Dedifferentiated amniotic fluid mesenchymal stem cell (primary cell): Measurements from ENCODE around the gene EVL.

Experiments
- DNase-seq: peaks from one replicate; pipeline ENCODE4 v3.0.0-alpha.2; 2016; ENCODE audit errors: extremely low spot score

Gene EVL

DNA sequence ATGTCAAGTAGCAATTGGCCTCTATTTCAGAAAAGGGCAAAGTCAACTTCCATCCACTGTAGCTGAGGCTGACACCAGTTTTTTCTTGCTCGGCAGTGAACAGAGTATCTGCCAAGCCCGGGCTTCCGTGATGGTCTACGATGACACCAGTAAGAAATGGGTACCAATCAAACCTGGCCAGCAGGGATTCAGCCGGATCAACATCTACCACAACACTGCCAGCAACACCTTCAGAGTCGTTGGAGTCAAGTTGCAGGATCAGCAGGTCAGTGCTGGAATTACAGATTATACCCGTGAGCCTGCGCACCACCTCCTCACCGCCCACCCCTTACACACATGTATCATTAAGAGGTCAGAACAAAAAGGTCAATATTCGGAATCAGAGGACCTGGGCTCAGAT, 19.4 kb downstream of the EVL start:
- DNase-seq: no peak

DNA sequence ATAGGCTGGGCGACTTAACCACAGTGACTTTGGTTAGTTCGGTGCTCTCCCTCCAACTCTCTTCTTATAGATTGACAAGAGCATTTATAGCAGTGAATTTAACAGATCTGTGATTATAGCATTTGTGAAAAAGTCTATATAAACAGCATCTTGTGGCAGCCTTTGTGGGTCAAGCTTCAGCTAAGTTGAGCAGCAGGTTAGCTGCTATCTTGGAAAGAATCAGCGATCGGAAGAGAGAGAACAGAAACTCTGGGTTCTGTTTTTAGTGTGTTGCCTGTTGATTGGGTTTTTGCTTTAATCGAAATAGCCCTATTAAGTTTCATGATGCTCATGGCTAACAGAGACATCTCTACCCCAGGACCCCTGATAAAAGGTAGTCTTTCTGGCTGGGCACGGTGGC, 20.2 kb downstream of the EVL start:
- DNase-seq: no peak

DNA sequence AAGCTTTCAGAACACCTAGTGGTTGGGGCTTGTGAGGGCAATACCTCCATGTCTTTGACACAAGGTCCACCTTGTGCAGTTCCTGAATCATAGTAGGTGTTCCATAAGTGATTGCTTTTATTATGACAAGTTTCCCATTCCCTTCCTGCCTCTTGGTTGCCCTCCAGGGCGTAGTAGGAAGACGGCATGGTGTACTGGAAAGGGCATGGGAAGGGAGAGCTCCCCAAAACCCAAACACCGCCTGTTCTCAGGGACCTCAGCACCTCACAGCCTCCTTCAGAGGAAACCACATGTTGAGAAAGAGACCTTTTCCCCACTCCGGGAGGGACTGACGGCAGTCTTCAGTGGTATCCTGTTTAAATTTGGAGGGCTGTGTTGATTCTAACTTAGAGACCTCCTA, 21.1 kb downstream of the EVL start:
- no peak for DNase-seq

DNA sequence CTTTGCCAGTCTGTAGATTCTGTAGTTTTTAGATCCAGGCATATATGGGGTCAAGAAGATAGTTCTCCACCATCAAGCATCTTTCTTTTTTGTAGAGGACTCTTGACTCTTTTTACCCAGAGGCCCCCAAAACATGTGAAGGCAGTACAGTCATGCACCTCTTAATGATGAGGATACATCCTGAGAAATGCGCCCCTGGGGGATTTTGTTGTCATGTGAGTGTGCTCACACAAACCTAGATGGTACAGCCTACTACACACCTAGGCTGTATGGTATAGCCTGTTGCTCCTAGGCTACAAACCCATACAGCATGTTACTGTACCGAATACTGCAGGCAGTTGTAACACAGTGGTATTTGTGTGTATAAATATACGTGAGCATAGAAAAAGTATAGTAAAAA, 23.0 kb downstream of the EVL start:
- no peak for DNase-seq

DNA sequence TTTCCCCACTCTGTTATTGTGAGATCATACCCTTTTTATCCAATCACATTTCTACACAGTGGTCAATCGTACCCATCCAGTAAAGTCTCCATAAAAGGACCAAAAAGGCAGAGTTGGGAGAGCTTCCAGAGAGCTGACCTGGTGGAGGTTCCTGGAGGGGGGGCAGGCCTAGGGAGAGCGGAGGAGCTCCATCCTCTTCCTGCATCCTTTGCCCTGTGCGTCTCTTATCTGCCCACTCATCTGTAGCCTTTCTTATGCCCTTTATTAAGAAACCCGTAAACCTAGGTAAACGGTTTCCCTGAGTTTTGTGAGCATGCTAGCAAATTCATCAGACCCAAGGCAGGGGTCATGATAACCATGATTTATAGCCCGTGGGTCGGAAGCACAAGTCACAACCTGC, 26.2 kb downstream of the EVL start:
- no peak for DNase-seq

DNA sequence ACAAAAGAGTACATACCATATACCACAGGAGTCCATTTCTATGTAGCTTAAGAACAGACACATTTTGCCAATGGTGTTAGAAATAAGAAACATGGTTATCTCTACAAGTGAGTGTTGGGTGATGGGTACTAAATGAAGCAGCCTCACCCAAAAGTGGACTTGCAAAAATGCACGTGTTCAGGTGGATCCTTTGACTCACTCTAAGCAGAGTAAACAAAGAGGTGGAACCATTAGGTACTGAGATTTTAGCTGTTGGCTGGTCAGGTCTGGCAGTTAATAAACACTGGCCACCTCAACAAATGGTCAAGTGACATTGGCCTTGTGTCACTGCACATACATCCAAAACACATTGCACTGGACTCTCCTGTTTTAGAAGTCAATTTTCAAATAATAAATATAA, 27.6 kb downstream of the EVL start:
- DNase-seq: no peak

DNA sequence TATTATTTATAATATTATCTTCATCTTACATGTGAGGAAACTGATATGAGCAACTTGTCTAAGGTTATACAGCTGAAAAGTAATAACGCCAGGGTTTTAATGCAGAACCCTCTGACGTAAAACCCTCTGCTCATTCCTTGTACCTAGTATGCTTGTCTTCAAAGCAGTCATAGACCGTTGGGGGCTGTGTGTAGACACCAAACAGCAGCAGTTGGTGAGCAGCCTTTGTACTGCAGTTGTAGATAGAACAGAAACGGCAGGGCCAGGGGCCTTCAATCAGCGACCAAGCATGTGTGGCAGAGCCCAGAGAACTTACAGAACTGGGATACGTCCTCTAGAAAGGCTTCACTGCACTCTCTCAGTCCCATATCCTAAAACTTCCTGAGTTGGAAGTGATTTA, 28.1 kb downstream of the EVL start:
- DNase-seq: no peak

DNA sequence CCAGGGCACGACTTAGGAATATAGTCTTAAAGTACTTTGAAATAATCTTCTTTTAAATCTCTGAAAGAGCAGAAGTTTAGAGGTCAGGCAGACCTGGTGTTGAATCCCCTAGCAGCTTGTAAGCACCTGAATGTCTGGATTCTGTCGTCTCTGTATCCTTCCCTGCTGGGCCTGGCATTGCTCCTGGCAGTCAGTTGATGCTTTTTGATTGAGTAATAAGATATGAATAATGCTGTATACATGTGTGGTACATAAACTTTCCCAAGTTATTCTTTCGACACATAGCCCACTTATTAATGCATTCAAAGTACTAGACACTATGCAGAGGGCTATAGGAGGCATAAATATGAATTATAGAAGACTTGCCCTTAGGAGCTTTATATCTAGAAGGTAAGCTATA, 31.4 kb downstream of the EVL start:
- DNase-seq: no peak

DNA sequence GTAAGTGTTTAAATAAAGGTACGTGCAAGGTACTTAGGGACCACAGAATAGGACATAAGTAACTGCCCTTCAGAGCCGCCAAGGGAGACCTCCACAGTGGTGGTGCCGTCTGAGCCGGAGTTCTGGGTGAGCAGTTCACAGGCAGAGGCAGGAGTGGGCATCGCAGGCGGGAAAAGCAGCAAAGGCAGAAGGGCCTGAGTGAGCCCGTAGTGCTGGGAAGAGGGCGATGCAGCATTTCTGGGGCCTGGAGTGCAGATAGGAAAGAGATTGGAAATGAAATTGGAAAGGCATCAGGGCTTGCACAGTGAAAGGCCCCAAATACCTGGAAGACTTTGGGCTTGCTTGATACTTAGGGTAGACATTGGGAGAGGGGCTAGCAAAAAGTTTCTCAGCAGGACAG, 32.9 kb downstream of the EVL start:
- DNase-seq: no peak

DNA sequence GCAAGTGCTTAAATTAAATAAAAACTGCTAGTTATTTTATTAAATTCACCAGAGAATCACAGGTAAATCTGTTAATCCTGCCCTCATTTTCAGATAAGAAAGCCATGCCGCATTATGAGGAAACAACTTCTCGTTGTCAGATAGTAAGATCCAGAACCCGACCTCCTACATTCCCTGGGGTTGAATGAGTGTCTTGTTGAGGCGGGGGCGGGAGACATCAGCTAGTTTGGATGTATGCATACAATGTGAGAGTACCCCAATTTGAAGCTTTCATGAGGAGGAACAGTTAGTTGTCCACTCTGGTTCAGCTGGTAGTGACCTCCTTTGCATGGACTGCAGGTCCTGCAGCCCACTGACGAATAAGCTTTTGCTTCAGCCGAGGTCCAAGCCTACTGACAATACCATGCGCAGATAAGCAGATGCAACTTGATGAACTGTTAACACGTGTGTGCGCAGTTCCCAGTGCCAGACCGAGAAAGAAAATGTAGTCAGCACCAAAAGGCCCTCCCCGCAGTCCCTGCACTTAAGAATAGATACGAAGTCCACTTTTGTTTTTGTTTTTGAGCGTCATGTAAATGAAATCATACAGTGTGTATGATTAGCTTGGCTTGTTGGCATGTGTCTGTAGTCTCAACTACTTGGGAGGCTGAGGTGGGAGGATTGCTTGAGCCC, 34.9 kb downstream of the EVL start:
- no peak for DNase-seq

DNA sequence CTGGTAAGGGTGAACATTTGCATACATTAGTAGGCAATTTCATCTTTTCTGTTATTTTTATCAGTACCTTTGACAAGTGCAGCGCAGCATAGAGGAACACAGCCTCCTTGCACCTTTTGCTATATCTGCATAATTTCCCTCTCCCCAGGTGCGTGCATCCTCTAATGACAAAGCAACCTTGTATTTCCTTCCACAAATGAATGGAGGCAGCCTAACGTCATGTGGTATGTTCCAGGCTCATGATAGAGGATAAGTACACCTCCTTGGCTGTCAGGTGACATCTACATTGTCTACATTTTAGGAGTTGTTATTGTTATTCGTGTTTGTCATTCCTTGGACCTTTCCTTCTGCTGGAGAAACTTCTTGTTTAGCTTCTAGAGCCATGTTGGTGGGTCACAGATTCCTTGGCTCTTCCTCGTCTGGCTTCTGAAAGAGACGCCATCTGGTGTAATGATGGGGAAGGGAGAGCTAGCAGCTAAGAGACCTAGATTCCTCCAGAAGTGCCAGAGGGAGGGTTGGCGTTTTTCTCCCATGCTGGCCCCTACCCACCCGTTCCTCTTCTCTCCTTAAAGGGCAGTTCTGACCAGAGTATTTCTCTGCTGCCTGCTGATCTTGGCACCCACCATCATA, 37.0 kb downstream of the EVL start:
- no peak for DNase-seq

DNA sequence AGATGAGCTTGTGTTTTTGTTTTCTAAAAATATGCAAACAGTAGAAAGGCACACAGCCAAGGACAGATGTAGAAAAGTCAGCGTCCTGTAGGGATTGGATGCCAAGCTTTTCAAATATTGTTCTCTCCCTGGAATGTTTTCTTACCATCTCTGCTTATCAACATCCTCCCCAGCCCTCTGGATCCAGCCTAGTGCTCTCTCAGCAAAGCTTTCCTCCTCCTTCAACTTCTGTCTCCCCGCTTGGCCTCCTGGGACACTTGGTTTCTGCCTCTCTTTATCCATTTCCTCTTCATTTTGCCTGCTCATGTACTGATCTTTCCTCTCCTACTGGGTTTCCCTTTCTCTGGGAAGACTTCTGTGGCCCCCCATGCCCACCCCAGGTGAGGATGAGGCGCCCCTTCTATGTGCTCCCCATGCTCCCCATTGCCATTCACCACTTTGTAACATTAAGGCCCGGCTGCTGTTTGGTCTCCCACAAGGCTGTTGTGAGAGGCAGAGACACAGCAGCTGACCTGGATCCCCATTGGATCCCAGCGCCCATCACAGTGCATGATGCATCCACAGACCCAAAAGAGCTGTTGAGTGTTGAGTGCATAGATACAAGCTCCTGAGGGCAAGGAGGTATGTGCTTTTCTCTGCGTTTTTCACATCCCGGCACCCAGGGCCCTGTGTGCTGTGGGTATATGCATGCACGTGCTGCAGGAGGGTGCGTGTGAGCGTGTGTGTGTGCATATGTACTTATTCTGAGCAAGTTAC, 38.2 kb downstream of the EVL start:
- DNase-seq: no peak

DNA sequence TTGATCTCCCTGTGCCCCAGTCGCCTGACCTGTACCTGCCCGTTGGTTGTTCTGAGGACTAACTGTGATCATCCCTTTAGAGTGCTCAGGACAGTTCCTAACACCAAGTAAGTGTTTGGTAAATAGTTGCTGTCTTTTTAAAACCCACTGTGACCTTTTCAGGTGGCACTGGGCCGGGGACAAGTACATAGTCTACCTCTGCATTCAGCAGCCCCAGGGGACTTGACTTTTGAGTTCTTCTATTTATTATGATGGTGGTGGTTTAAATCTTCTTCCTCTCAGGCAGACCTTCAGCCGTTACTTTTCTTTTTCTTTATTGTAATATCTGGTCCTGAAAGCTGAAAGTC, 38.8 kb downstream of the EVL start:
- DNase-seq: no peak

DNA sequence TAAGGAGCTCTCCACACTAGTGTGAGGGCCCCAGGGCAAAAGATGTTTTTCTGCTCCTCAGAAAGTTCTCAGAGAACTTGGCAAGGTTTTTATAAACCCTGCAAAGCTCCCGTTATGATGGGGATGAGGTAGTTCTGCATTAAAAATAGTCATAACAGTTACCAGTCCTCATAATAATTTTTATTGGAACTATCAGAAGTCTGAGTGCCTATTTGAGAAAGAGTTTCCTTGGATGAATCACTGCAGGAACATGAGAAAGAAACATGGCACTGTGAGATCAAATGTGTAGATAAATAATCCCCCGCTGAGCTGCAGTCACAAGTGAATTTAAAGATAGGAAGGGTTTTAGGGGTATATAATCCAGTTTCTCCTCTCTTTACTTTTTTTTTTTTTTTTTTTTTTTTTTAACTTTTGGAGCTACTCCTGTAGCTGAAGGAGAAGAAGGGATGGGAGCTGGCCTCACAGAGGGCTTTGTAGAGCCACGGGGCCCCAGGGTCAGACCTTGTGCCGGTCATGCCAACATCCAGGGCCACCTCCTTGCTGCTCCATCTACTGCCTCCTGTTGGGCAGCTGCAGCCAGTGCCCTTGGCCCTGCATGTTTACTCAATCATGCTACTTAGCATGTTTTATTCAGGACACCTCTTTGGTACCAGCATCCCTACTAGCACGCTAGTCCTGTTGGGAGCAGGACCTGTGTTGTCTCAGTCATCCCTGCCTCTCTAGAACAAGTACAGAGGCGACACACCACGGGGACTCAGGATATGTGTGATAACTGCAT, 39.5 kb downstream of the EVL start:
- peak; percentile 42 for DNase-seq

DNA sequence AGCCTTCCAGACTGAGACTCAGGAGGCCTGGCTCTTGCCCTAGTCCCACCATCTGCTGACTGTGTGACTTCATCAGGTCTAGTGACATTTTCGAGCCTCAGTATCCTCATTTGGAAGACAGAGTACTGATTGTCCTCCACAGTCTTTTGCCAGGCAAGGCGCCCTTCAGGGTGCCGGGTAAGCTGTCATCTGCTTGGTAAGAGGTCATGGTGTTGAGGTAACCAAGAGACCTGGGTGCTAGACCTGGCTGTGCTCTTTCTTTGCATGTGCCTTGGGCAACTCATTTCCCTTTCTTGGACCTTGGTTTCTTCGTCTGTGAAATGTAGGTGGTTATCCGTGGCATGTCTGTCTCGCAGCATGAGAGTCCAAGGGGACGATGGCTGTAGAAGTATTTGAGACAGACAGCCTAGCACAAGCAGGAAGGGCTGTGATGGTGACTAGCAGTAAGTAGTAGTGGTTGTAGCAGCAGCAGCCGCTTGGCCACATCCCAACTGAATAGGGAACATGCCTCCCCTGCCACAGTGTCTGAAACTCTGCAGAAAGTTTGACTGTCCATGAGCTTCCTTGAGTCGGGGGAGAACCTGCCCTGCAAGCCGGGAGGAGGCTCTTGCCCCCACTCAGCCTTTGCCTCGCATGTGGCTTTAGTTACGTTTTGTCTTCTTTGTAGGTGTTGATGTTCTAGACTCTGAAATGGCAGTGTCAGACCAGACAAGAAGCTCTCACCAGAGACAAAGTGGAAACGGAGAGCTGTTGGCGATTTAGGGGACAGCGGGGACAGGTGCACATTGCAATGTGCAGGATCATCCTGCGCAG, 40.3 kb downstream of the EVL start:
- no peak for DNase-seq

DNA sequence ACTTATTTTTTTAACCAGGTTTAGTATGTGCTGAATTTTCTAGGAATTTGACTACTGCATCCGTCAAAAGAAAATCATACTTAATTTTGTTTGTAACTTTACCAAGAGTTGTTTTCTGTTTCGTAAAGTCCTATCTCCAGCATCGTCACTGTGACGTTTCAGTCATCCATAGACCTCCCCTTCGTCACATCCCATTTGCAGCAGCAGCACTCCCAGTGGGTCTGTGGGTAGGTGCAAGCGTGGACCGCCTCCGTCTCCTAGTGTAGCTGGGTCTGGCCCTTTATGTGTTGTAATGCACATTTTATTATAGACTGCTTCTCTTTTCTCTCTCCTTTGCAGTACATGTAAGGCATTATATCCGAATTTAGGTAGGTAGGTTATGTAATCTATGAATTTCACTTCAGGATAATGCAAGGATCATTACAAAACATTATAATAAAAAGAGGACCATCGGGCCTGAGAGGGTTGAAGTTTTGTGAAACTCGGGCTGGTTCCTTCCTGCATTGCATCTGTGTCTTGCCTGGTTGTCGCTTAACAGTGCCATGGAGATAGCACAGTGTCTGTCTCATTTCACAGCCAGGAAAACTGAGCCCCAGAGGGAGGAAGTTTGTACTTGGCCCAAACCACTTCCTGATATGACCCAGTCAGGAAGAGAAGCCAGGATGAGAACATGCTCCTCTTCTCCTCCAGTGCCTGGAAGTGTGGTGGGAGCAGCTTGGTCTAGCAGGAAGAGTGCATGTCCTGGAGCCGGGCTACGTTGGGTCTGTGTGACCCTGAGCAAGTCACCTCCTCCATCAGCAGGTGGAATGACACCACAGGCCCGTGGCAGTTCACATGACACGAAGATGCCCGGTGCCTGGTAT, 41.3 kb downstream of the EVL start:
- DNase-seq: no peak

DNA sequence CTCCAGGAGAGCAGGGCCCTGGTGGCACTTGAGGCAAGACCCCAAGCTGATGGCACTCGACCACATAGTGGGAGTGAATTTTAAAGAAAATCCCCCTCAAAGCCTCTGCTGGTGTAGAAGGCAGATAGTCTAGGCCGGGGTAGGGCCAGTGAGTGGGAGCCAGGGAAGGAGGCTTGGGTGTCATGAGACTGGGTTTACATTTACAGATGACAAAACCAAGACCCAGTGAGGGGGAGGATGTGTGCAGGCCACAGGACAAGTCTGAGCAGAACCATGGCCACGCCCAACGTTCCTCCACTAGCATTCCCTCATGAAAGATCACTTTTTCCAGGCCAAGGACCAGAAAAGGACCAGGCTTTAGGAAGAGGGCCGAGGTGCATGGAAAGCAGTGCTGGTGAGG, 42.0 kb downstream of the EVL start:
- no peak for DNase-seq

DNA sequence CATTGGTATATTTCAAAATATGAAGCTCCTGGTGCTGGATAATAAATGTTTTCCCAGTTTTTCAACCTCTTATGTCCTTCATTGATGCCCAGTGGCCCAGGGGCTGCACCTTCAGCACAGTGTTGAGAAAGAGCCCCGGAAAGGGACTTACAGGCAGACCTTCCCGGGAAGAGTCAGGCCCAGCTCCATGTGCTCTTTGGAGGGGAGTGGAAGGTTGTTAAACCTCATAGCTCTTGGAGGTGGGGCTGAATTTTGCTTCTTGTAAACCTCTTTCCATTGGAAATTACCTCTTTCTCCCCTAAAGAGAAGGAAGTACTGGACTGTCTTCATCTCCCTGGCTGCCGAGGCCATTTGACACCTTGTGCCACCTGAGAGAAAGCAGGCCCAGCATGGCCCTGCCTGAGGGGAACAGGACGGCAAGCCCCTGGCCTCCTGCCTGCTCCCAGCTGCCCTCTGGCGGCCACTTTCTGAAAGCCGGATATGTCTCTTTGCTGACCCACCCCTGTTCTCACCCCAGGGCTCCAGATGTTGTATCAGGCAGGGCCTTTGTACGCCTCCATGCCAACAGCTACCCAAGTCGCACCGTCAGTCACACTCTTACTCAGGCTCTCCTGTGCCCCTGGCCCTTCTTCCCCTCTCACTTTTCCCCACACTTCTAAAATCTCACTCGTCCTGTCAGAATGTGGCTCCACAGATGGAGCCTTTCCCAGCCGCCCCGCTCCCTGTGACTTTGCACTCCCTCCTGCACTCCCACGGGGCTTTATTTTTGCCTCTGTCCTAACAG, 43.0 kb downstream of the EVL start:
- DNase-seq: peak; percentile 43

DNA sequence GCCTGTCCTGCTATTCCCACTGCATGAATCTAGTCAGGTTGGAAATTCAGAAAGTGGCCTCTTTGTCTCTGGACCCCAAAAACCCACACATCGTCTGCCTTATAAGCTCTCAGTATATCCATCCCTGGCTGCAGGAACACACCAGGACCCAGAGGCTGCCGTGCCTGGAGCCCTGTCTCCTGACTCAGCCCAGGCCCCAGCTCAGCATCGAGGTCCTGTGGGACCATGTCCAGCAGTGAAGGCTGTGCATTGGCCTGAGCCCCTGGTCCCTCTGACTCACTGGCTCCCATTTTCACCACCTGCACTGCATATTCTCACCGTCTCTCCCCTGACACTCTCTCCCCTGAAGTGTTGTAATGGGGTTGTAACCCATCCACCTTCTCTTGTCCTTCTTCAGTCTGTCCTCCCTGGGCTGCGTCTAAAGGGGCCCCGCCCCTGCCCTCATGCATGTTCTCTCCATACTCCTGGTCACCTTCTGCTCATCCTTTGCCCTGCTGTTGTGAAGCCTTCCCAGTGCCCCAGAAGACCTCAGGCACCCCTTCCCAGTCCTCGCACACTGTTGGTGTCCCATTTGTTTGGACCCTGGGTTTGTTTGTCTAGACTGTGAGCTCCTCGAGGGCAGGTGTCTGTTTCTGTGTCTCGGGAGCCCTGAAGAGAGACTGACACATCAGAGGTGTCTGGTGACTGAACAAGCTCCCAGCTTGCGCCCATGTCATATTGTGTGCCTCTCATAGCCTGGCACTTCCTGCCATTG, 43.8 kb downstream of the EVL start:
- DNase-seq: no peak
